GM12891 (cell line): Measurements from ENCODE around the gene DEPDC5.

ENCODE experiments used
- POLR2A ChIP-seq: IDR thresholded peaks from 2 replicates; pipeline ENCODE4 v1.6.1; 2011; ENCODE audit warnings: low read depth, low read length, control low read depth
- POLR2AphosphoS5 ChIP-seq: IDR thresholded peaks from 2 replicates; pipeline ENCODE4 v1.6.1; 2011; ENCODE audit warnings: low read depth, low read length, control low read depth
- POU2F2 ChIP-seq: IDR thresholded peaks from 2 replicates; pipeline ENCODE4 v1.6.1; 2011; ENCODE audit warnings: low read depth, mild to moderate bottlenecking, control low read depth, low read length, moderate library complexity
- SPI1 ChIP-seq: IDR thresholded peaks from 2 replicates; pipeline ENCODE4 v1.6.1; 2011; ENCODE audit warnings: low read depth, low read length, control low read depth
- TAF1 ChIP-seq: IDR thresholded peaks from 2 replicates; pipeline ENCODE4 v1.6.1; 2011; ENCODE audit warnings: low read depth, low read length, control low read depth

GRCh38 chr22:31747441-31747840, 6.4 kb upstream of the DEPDC5 start:
- TF ChIP-seq POLR2A (no peak), POU2F2 (no peak), POLR2AphosphoS5 (no peak), TAF1 (no peak), SPI1 (no peak)
